Breast epithelium (tissue), 4 donors: ENCODE data around the gene DRC3. TPM values are rescaled to one million over a fixed set of nuclear protein-coding genes. Genes with fewer than 3 reads are reported as not detected.
"Not testable (repeated sequence)": the region's sequence is repeated elsewhere in the genome, so short reads cannot be mapped to it uniquely, and the experiment has no call there.

Source experiments
- DNase-seq, 2 donors: peaks; one replicate each; pipeline ENCODE4 v3.0.0-alpha.2; 2019; ENCODE audit warnings: low spot score in 2 of 2
- H3K27ac ChIP-seq, 2 donors: fragments of 200-600 bp; sonication (generic) in 1 of 2; one replicate each; pipeline ENCODE4 v1.5.1; 2016 to 2019; ENCODE audit warnings: mild to moderate bottlenecking in 1 of 2
- H3K27me3 ChIP-seq, 2 donors: fragments of 200-600 bp; sonication (generic) in 1 of 2; one replicate each; pipeline versions ENCODE4 v1.5.1 to v1.6.0; 2017 to 2019; ENCODE audit warnings: control low read depth in 1 of 2, mild to moderate bottlenecking in 1 of 2
- H3K36me3 ChIP-seq: fragments of 200-600 bp; one replicate; pipeline ENCODE4 v1.5.1; 2019
- H3K4me1 ChIP-seq, 2 donors: fragments of 200-600 bp; sonication (generic); one replicate each; pipeline ENCODE4 v1.5.1; 2016 to 2019; ENCODE audit warnings: control low read depth in 1 of 2
- H3K4me3 ChIP-seq, 3 donors: fragments of 200-600 bp; sonication (generic); 1 replicate in 2 of 3; 2 replicates in 1 of 3; pipeline ENCODE4 v1.5.1; 2016 to 2019; ENCODE audit warnings: mild to moderate bottlenecking in 3 of 3, moderate library complexity in 2 of 3
- H3K9me3 ChIP-seq, 2 donors: fragments of 200-600 bp; sonication (generic) in 1 of 2; one replicate each; pipeline ENCODE4 v1.5.1; 2016 to 2019; ENCODE audit warnings: control low read depth in 1 of 2
- POLR2A ChIP-seq: fragments of 450-650 bp; IDR thresholded peaks from one replicate; pipeline ENCODE4 v1.6.1; 2016; ENCODE audit warnings: antibody characterized with exemption, mild to moderate bottlenecking, moderate library complexity
- POLR2AphosphoS5 ChIP-seq, 3 donors: sonication (generic); formaldehyde crosslinking; IDR thresholded peaks; one replicate each; pipeline ENCODE4 v1.6.1; 2017; ENCODE audit warnings: antibody characterized with exemption in 3 of 3
- intact Hi-C: fragments of 100-400 bp; cut with DNase I; formaldehyde crosslinking; loops from one replicate; pipeline ENCODE4 v1.15.1; 2023; ENCODE audit warnings: low total_unique reads
- total RNA-seq, 3 donors: library from RNA; depleted of rRNA; stranded (reverse); fragments of >200 nt; gene quantifications; one replicate each; pipeline ENCODE4 v1.1.0, GENCODE V29; 2016
- TF ChIP-seq, protein P1 (sequence below), 3 donors: fragments of 450-650 bp; IDR thresholded peaks; one replicate each; pipeline ENCODE4 v1.5.1; 2016 to 2017; ENCODE audit warnings: antibody characterized with exemption in 3 of 3, mild to moderate bottlenecking in 3 of 3, moderate library complexity in 3 of 3

Gene DRC3
- total RNA-seq, 3 donors from 2014 or later: 0.96 to 18.0 (median 10.5) TPM

DNA sequence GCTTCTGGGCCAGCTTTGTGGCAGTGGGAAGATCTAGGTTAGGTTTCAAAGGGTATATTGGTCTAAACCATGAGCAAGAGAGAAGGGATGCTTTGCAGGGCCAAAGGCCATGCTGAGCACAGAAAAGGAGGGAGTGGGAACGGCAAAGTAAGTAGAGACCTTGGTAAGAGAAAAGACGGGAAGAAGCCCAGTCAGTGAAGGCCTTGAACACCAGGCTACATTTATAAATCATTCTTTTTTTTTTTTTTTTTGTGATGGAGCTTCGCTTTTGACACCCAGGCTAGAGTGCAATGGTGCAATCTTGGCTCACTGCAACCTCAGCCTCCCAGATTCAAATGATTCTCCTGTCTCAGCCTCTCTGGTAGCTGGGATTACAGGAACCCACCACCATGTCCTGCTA, 18.6 kb upstream of the DRC3 start:
- H3K9me3 ChIP-seq: no peaks in the 10 kb centered on the region
- H3K4me3 ChIP-seq: no peak overlapping the region
- intact Hi-C loops: no loop called here
- H3K4me1 ChIP-seq: no peaks in the 10 kb centered on the region
- no peaks in the 10 kb centered on the region for H3K27me3 ChIP-seq
- DNase-seq: no peak
- no peak overlapping the region for H3K27ac ChIP-seq
- no peaks in the 10 kb centered on the region for H3K36me3 ChIP-seq
- no peak for TF ChIP-seq POLR2A
- TF ChIP-seq, protein P1, sequence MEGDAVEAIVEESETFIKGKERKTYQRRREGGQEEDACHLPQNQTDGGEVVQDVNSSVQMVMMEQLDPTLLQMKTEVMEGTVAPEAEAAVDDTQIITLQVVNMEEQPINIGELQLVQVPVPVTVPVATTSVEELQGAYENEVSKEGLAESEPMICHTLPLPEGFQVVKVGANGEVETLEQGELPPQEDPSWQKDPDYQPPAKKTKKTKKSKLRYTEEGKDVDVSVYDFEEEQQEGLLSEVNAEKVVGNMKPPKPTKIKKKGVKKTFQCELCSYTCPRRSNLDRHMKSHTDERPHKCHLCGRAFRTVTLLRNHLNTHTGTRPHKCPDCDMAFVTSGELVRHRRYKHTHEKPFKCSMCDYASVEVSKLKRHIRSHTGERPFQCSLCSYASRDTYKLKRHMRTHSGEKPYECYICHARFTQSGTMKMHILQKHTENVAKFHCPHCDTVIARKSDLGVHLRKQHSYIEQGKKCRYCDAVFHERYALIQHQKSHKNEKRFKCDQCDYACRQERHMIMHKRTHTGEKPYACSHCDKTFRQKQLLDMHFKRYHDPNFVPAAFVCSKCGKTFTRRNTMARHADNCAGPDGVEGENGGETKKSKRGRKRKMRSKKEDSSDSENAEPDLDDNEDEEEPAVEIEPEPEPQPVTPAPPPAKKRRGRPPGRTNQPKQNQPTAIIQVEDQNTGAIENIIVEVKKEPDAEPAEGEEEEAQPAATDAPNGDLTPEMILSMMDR (IDR thresholded peaks at IDR 0.05): no peak
- no peak for TF ChIP-seq POLR2AphosphoS5 (IDR thresholded peaks at IDR 0.05)

GRCh38 chr17:17955790-17956341, 16.8 kb upstream of the DRC3 start:
- DNase-seq, intact Hi-C loops, H3K36me3 ChIP-seq, H3K4me1 ChIP-seq, H3K9me3 ChIP-seq, H3K4me3 ChIP-seq, H3K27me3 ChIP-seq, H3K27ac ChIP-seq: not testable (repeated sequence)

GRCh38 chr17:17957584-17957916, 15.1 kb upstream of the DRC3 start:
- Histone ChIP-seq H3K27me3 (no peaks in the 10 kb centered on the region), H3K27ac (peak overlapping the region in 1 of 2 donors; percentile 65), H3K4me1 (peaks cover 0 to 4% of the 10 kb centered on the region in 2 donors), H3K4me3 (no peak overlapping the region), H3K9me3 (no peaks in the 10 kb centered on the region), H3K36me3 (no peaks in the 10 kb centered on the region)
- DNase-seq: no peak
- intact Hi-C loops: no loop called here
- TF ChIP-seq POLR2A (no peak), POLR2AphosphoS5 (IDR thresholded peaks at IDR 0.05) (no peak)
- TF ChIP-seq, protein P1 (IDR thresholded peaks at IDR 0.05): no peak

DNA sequence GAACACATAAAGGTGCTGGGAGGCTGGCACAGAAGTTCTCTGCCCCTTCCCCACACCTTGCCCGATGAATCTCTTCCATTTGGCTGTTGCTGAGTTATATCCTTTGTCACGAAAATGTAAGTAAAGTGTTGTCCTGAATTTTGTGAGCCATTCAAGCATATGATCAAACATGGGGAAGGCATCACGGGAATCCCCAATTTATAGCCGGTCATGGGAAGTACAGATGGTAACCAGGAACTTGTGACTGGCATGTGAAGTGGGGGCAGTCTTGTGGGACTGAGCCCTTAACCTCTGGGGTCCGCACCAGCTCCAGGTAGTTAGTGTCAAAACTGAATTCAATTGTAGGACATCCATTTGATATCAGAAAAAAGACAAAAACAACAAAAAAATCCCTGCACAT, 13.7 kb upstream of the DRC3 start:
- intact Hi-C loops: no loop called here
- H3K27me3 ChIP-seq: no peaks in the 10 kb centered on the region
- peak overlapping the region; percentile 65 to 69 for H3K27ac ChIP-seq
- H3K36me3 ChIP-seq: no peaks in the 10 kb centered on the region
- H3K4me3 ChIP-seq: no peak overlapping the region
- TF ChIP-seq POLR2A: no peak
- TF ChIP-seq, protein P1 (IDR thresholded peaks at IDR 0.05): no peak
- no peak for TF ChIP-seq POLR2AphosphoS5 (IDR thresholded peaks at IDR 0.05)
- peaks cover 0 to 4% of the 10 kb centered on the region in 2 donors for H3K4me1 ChIP-seq
- H3K9me3 ChIP-seq: no peaks in the 10 kb centered on the region
- DNase-seq: no peak

DNA sequence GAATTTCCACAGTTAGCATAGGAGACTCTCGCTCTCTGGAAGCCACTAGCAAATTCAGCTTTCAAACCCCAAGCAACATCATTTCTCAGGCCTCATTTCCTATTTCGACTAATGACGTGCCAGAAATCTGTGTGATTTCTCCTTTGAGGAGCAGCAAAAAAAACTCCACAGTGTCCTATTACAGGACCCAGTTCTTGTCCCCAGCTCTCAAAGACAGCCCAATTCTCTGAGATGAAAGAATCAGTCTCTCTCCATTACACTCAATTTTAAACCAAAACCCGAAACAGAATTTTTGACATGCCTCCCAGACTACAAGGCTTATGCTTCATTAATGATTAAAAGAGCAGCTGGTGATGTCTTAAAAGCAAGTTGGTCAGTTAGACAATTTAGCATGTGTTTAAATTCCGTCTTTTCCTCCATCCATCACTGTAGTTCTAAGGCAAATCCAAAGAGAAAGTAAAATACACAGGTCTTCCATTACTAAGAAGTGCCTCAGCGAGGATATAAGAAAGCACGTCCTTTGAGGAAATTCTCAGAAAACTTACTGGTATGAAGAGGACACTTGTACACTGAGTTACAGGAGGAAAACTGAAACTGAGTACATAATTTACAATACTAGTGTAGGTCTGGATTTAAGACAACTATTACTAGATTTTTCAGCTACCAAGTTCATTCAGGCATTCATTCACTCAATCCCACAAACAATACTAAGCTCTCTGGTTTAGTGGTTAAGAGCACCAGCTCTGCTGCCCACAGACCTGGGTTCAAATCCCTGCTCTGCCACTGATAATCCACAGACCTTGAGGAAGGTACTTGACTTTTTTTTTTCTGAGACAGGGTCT, 12.9 kb upstream of the DRC3 start:
- Histone ChIP-seq H3K4me3 (peak overlapping the region in 2 of 3 donors; percentile 13), H3K9me3 (no peaks in the 10 kb centered on the region), H3K27ac (peak overlapping the region; percentile 65 to 69), H3K36me3 (no peaks in the 10 kb centered on the region), H3K4me1 (peaks cover 0 to 4% of the 10 kb centered on the region in 2 donors), H3K27me3 (no peaks in the 10 kb centered on the region)
- TF ChIP-seq POLR2AphosphoS5 (IDR thresholded peaks at IDR 0.05) (no peak), POLR2A (no peak)
- TF ChIP-seq, protein P1 (IDR thresholded peaks at IDR 0.05): no peak
- no peak for DNase-seq
- intact Hi-C loops: no loop called here
